Endothelial cell of umbilical vein (primary cell): Measurements from ENCODE around the gene MRPL9. TPM values are rescaled to one million over a fixed set of nuclear protein-coding genes. Genes with fewer than 3 reads are reported as not detected.

Source experiments
- BruUV-seq: library from RNA; stranded (reverse); fragments of 400-500 nt; replicated peaks from 2 replicates; lab custom pipeline; 2021; lab: Mats Ljungman, UMichigan
- CTCF ChIA-PET: fragments of 300-600, 350-600 bp; sonication (Branson Sonifier 250); formaldehyde crosslinking; loops from one replicate; lab custom pipeline; 2021; ENCODE audit warnings: antibody characterized with exemption, inconsistent platforms; lab: Charles Lee
- POLR2A ChIA-PET: fragments of 300-600, 350-600 bp; sonication (Branson Sonifier 250); formaldehyde crosslinking; loops from one replicate; lab custom pipeline; 2021; ENCODE audit warnings: antibody characterized with exemption, inconsistent platforms; lab: Charles Lee
- DNase-seq: peaks from one replicate; pipeline ENCODE4 v3.0.0-alpha.2; 2011; ENCODE audit warnings: low read depth, low spot score
- FAIRE-seq: peaks from 2 replicates; lab custom pipeline; 2011; peaks lifted over from hg19 to GRCh38; lab: Jason Lieb, UNC
- H2AFZ ChIP-seq: 2 replicates; pipeline ENCODE4 v1.6.0; 2012; ENCODE audit warnings: low read depth, low read length, control low read depth, inconsistent platforms
- H3K27ac ChIP-seq: 2 replicates; pipeline ENCODE4 v1.5.1; 2011; ENCODE audit warnings: low read depth, mild to moderate bottlenecking, control low read depth, low read length, moderate library complexity; ENCODE audit not compliant: insufficient read depth
- H3K27me3 ChIP-seq, 2 experiments: 2 replicates each; pipeline versions ENCODE4 v1.6.0 to v1.6.1; 2011; ENCODE audit warnings: low read length in 2 of 2, mixed read lengths in 1 of 2; ENCODE audit not compliant: control insufficient read depth in 2 of 2, insufficient read depth in 2 of 2
- H3K36me3 ChIP-seq, 2 experiments: 2 replicates in 1 of 2; 3 replicates in 1 of 2; pipeline ENCODE4 v1.5.1; 2011; ENCODE audit warnings: low read length in 2 of 2, mild to moderate bottlenecking in 1 of 2, moderate library complexity in 1 of 2; ENCODE audit not compliant: control insufficient read depth in 2 of 2, insufficient read depth in 2 of 2; ENCODE audit errors: extremely low read depth in 1 of 2
- H3K4me1 ChIP-seq: 3 replicates; pipeline ENCODE4 v1.5.1; 2011; ENCODE audit warnings: mild to moderate bottlenecking, low read length; ENCODE audit not compliant: control insufficient read depth, insufficient read depth; ENCODE audit errors: extremely low read depth
- H3K4me2 ChIP-seq: 2 replicates; pipeline ENCODE4 v1.6.1; 2011; ENCODE audit warnings: low read length, control low read depth, mixed read lengths; ENCODE audit not compliant: insufficient read depth
- H3K4me3 ChIP-seq, 3 experiments: fragments of 200-600 bp in 1 of 3; sonication (generic), shearing (Covaris generic) in 1 of 3; replicated peaks in 1 of 3; 2 replicates each; pipeline ENCODE4 v1.5.1; 2011 to 2016; ENCODE audit warnings: control low read depth in 3 of 3, low read length in 3 of 3, mild to moderate bottlenecking in 2 of 3, inconsistent platforms in 1 of 3, low read depth in 1 of 3, moderate library complexity in 1 of 3; ENCODE audit not compliant: insufficient read depth in 1 of 3
- H3K79me2 ChIP-seq: 2 replicates; pipeline ENCODE4 v1.6.0; 2012; ENCODE audit warnings: low read length, inconsistent platforms; ENCODE audit not compliant: control insufficient read depth, insufficient read depth
- H3K9ac ChIP-seq: replicated peaks from 2 replicates; pipeline ENCODE3; 2011; ENCODE audit warnings: low read length, control low read depth; ENCODE audit not compliant: insufficient read depth; ENCODE audit errors: extremely low read depth
- H3K9me1 ChIP-seq: replicated peaks from 3 replicates; pipeline ENCODE4 v1.6.0; 2011; ENCODE audit warnings: mild to moderate bottlenecking, low read length; ENCODE audit not compliant: control insufficient read depth, insufficient read depth; ENCODE audit errors: extremely low read depth
- H3K9me3 ChIP-seq: replicated peaks from 2 replicates; pipeline ENCODE4 v1.5.1; 2012; ENCODE audit warnings: low read length, inconsistent platforms; ENCODE audit not compliant: control insufficient read depth, insufficient read depth
- H4K20me1 ChIP-seq: replicated peaks from 2 replicates; pipeline ENCODE3; 2011; ENCODE audit warnings: mild to moderate bottlenecking, low read length; ENCODE audit not compliant: control insufficient read depth, insufficient read depth; ENCODE audit errors: extremely low read depth
- CTCF ChIP-seq, 2 donors: IDR thresholded peaks; 1 replicate in 1 of 2; 2 replicates in 1 of 2; pipeline ENCODE4 v1.5.1; 2011; ENCODE audit warnings: low read length in 2 of 2, mild to moderate bottlenecking in 2 of 2, moderate library complexity in 2 of 2, control low read depth in 1 of 2, inconsistent platforms in 1 of 2, low read depth in 1 of 2; ENCODE audit not compliant: insufficient read depth in 1 of 2; ENCODE audit errors: extremely low read depth in 1 of 2
- EZH2 ChIP-seq: IDR thresholded peaks from 2 replicates; pipeline ENCODE4 v1.6.1; 2012; ENCODE audit warnings: borderline replicate concordance, low read depth, mild to moderate bottlenecking, moderate library complexity, low read length, inconsistent platforms; ENCODE audit not compliant: severe bottlenecking
- FOS ChIP-seq: IDR thresholded peaks from 2 replicates; pipeline ENCODE4 v1.6.1; 2011; ENCODE audit warnings: mild to moderate bottlenecking, low read length, moderate library complexity, borderline replicate concordance; ENCODE audit not compliant: insufficient read depth
- GATA2 ChIP-seq: IDR thresholded peaks from 2 replicates; pipeline ENCODE4 v1.7.0; 2011; ENCODE audit warnings: low read depth, mild to moderate bottlenecking, moderate library complexity, mixed read lengths, low read length; ENCODE audit not compliant: insufficient read length, insufficient read depth
- JUN ChIP-seq: IDR thresholded peaks from 2 replicates; pipeline ENCODE4 v1.6.1; 2011; ENCODE audit warnings: borderline replicate concordance, low read depth; ENCODE audit not compliant: insufficient read length, insufficient read depth
- MAX ChIP-seq: IDR thresholded peaks from 2 replicates; pipeline ENCODE4 v1.6.1; 2011; ENCODE audit not compliant: insufficient read depth, insufficient read length
- MYC ChIP-seq: IDR thresholded peaks from one replicate; pipeline ENCODE4 v1.6.1; 2011; ENCODE audit warnings: mild to moderate bottlenecking, low read depth, low read length
- POLR2A ChIP-seq: IDR thresholded peaks from 2 replicates; pipeline ENCODE4 v1.6.1; 2012; ENCODE audit warnings: low read depth, mild to moderate bottlenecking, control low read depth, low read length
- POLR2AphosphoS5 ChIP-seq: IDR thresholded peaks from 2 replicates; pipeline ENCODE4 v1.6.1; 2012; ENCODE audit warnings: low read depth, mild to moderate bottlenecking, control low read depth, low read length, moderate library complexity; ENCODE audit not compliant: insufficient read depth
- dilution Hi-C: fragments of 300-500 bp; cut with MboI; formaldehyde crosslinking; loops from one replicate; pipeline ENCODE4 v1.15.0; 2019; ENCODE audit warnings: low sequenced_read_pairs; ENCODE audit not compliant: extremely low pct_ligation_motif_present
- intact Hi-C: fragments of 100-400 bp; cut with micrococcal nuclease; formaldehyde crosslinking; loops from one replicate; pipeline ENCODE4 v1.10.0; 2022
- polyA plus RNA-seq, 4 experiments: library from polyadenylated mRNA; depleted of rRNA in 3 of 4; stranded (reverse) in 3 of 4; unstranded in 1 of 4; fragments of >200 nt; gene quantifications; 2 replicates each; pipeline versions ENCODE4 v1.2.1 to v1.2.3, GENCODE V29; 2011 to 2012; ENCODE audit warnings: missing spikeins in 1 of 4
- total RNA-seq: library from RNA; stranded (reverse); gene quantifications from 2 replicates; pipeline ENCODE4 v1.2.3, GENCODE V29; 2021

Gene MRPL9
- total and polyA plus RNA-seq, 2 donors (not counting 3 experiments of a cell fraction or from before 2014, with no cell fraction given), result 79.1 to 112 TPM

- no peak overlapping the region for H3K4me2 ChIP-seq
- no peaks in the 10 kb centered on the region for H3K36me3 ChIP-seq
- no peaks in the 10 kb centered on the region for H3K9me1 ChIP-seq
- no peaks in the 10 kb centered on the region for H3K9me3 ChIP-seq
- DNase-seq (no peak), FAIRE-seq (no peak)
- TF ChIP-seq FOS (no peak), MAX (no peak), GATA2 (no peak), MYC (no peak), POLR2A (no peak), CTCF (IDR thresholded peaks at IDR 0.05; ENCODE audit: extremely low read depth in 1 of 2, insufficient read depth in 1 of 2, low read depth in 1 of 2, low read length in 2 of 2) (no peak), EZH2 (no peak), POLR2AphosphoS5 (no peak), JUN (no peak)
- dilution Hi-C loops (no loop called here), intact Hi-C loops (no loop called here)
- no peaks in the 10 kb centered on the region for H3K4me1 ChIP-seq
- H3K27ac ChIP-seq, result no peak overlapping the region
- no peaks in the 10 kb centered on the region for H4K20me1 ChIP-seq
- ChIA-PET POLR2A (no interaction called here), CTCF (interaction anchor here (1.5 to 2.6 kb wide), 3 partner anchors 13 to 22 kb away, joined by 3 to 7 read pairs (median 3); no protein-coding TSS in a partner anchor)
- no peaks in the 10 kb centered on the region for H3K79me2 ChIP-seq
- BruUV-seq, result no TSS peak
- H3K27me3 ChIP-seq, result peaks cover 16 to 20% of the 10 kb centered on the region in 2 experiments
- no peak overlapping the region for H2AFZ ChIP-seq
- no peak overlapping the region for H3K9ac ChIP-seq
- H3K4me3 ChIP-seq, result no peak overlapping the region
Measured at GRCh38 chr1:151803915-151804314, 40.6 kb upstream of the MRPL9 start.
